Measurements from ENCODE around the gene PIP4K2C.

Gene PIP4K2C

DNA sequence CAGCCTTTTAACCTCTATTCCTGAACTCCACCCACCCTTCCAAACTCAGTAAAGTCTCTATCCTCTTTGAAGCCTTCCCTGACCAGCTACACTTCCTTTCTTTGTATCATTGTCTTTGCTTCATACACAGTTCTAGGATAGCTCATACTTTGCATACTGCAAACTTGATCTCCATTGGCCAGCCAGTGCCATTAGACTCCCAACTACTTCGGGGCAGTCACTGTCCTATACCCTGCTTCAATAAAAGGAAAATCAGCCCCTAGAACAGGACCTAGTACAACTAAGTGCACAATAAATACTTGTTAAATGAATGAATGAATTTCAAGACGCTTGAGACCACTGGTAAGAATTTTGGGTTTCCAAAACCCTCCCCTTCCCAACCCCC lies 521 bp upstream of the PIP4K2C start:
- Histone ChIP-seq H3K9ac (ENCODE audit: low read depth, low read length) (no peak overlapping the region), H3K9me3 (ENCODE audit: control insufficient read depth, insufficient read depth, low read length) (no peaks in the 10 kb centered on the region), H3K27me3 (ENCODE audit: control insufficient read depth, insufficient read depth, low read length) (peaks cover 2% of the 10 kb centered on the region), H3K4me3 (ENCODE audit: low read depth, low read length) (peak overlapping the region; percentile 73), H3K4me1 (ENCODE audit: control insufficient read depth, insufficient read depth, low read length) (peaks cover 4% of the 10 kb centered on the region), H3K36me3 (ENCODE audit: control insufficient read depth, insufficient read depth, low read length) (no peaks in the 10 kb centered on the region)

- H3K27me3 ChIP-seq (ENCODE audit: control insufficient read depth, insufficient read depth, low read length): peaks cover 2% of the 10 kb centered on the region
- H3K9ac ChIP-seq (ENCODE audit: low read depth, low read length): peak overlapping the region; percentile 26
- peak overlapping the region; percentile 73 for H3K4me3 ChIP-seq (ENCODE audit: low read depth, low read length)
- peaks cover 4% of the 10 kb centered on the region for H3K4me1 ChIP-seq (ENCODE audit: control insufficient read depth, insufficient read depth, low read length)
- no peaks in the 10 kb centered on the region for H3K9me3 ChIP-seq (ENCODE audit: control insufficient read depth, insufficient read depth, low read length)
- H3K36me3 ChIP-seq (ENCODE audit: control insufficient read depth, insufficient read depth, low read length): no peaks in the 10 kb centered on the region
Measured at GRCh38 chr12:57591782-57592325, 862 bp downstream of the PIP4K2C start.

GRCh38 chr12:57592551-57593165 lies 1.7 kb downstream of the PIP4K2C start:
- H3K4me1 ChIP-seq (ENCODE audit: control insufficient read depth, insufficient read depth, low read length): peaks cover 4% of the 10 kb centered on the region
- H3K36me3 ChIP-seq (ENCODE audit: control insufficient read depth, insufficient read depth, low read length): no peaks in the 10 kb centered on the region
- peaks cover 2% of the 10 kb centered on the region for H3K27me3 ChIP-seq (ENCODE audit: control insufficient read depth, insufficient read depth, low read length)
- no peaks in the 10 kb centered on the region for H3K9me3 ChIP-seq (ENCODE audit: control insufficient read depth, insufficient read depth, low read length)
- peak overlapping the region; percentile 13 for H3K9ac ChIP-seq (ENCODE audit: low read depth, low read length)
- no peak overlapping the region for H3K4me3 ChIP-seq (ENCODE audit: low read depth, low read length)

DNA sequence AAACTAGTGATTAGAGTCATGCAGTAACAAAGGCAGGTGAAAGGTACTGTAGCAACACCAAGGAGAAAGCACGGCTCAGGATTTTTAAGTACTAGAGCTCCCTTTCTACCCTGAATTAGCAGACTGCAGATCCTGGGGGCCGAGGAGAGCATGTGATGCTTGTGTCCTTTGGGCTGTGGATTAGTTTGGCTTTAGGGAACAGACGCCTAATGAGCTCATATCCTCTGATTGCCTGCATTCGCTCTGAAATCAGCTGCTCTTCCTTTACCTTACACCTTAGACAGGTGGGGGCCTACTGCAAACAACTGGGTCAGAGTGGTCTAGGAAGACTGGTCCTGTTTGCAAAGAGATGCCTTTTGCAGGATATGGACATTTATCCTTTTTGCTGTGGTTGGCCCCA lies 2.2 kb downstream of the PIP4K2C start:
- Histone ChIP-seq H3K36me3 (ENCODE audit: control insufficient read depth, insufficient read depth, low read length) (no peaks in the 10 kb centered on the region), H3K9ac (ENCODE audit: low read depth, low read length) (no peak overlapping the region), H3K9me3 (ENCODE audit: control insufficient read depth, insufficient read depth, low read length) (no peaks in the 10 kb centered on the region), H3K4me1 (ENCODE audit: control insufficient read depth, insufficient read depth, low read length) (peaks cover 4% of the 10 kb centered on the region), H3K27me3 (ENCODE audit: control insufficient read depth, insufficient read depth, low read length) (peaks cover 1% of the 10 kb centered on the region), H3K4me3 (ENCODE audit: low read depth, low read length) (no peak overlapping the region)

- Histone ChIP-seq H3K4me3 (ENCODE audit: low read depth, low read length) (no peak overlapping the region), H3K9me3 (ENCODE audit: control insufficient read depth, insufficient read depth, low read length) (no peaks in the 10 kb centered on the region), H3K36me3 (ENCODE audit: control insufficient read depth, insufficient read depth, low read length) (peaks cover 21% of the 10 kb centered on the region), H3K4me1 (ENCODE audit: control insufficient read depth, insufficient read depth, low read length) (peaks cover 10% of the 10 kb centered on the region), H3K9ac (ENCODE audit: low read depth, low read length) (no peak overlapping the region), H3K27me3 (ENCODE audit: control insufficient read depth, insufficient read depth, low read length) (no peaks in the 10 kb centered on the region)
Measured at GRCh38 chr12:57600395-57600794, 9.4 kb downstream of the PIP4K2C start.

DNA sequence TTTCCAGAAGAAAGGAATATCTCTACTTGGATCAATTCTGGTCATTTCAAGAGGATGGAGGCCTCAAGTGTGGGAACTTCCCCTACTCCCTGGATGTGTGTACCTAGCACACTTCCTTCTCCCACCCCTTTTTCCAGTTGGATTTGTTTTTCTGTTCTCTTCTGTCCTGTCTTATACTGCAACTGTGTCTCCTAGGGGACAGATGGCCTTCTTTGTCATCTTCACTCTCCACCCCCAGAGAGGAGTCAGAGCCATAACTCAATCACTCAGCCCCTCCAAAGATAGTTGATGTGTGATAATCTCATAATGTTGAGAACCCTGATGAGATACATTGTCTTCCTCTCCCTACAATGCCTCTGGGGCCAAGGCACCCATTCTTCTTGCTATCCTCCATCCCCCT lies 11.6 kb downstream of the PIP4K2C start:
- no peaks in the 10 kb centered on the region for H3K27me3 ChIP-seq (ENCODE audit: control insufficient read depth, insufficient read depth, low read length)
- H3K9me3 ChIP-seq (ENCODE audit: control insufficient read depth, insufficient read depth, low read length): no peaks in the 10 kb centered on the region

DNA sequence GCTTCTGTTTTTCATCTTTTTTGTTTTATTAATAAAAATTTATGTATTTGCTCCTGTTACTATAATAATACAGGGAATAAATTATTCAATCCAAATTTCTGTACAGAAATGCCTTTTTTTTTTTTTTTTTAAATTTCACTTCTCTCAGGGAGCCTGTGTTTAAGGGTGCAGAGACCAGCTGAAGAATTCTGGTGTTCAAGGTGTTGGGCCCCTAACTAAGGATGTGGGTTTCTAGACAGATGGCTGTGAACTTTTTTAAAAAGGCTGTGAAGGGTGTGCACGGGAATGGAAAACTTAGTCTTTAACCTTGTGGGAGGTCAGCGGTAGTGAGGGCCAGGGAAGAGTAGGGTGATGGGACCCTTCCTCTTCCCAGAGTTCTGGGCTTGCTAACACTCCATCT lies 12.3 kb downstream of the PIP4K2C start:
- Histone ChIP-seq H3K36me3 (ENCODE audit: control insufficient read depth, insufficient read depth, low read length) (peaks cover 21% of the 10 kb centered on the region), H3K27me3 (ENCODE audit: control insufficient read depth, insufficient read depth, low read length) (peaks cover 4% of the 10 kb centered on the region), H3K4me1 (ENCODE audit: control insufficient read depth, insufficient read depth, low read length) (peaks cover 10% of the 10 kb centered on the region), H3K9me3 (ENCODE audit: control insufficient read depth, insufficient read depth, low read length) (no peaks in the 10 kb centered on the region), H3K4me3 (ENCODE audit: low read depth, low read length) (peak overlapping the region; percentile 86), H3K9ac (ENCODE audit: low read depth, low read length) (no peak overlapping the region)

More for the DNA sequence above, 11.6 kb downstream of the PIP4K2C start:
- Histone ChIP-seq H3K4me1 (ENCODE audit: control insufficient read depth, insufficient read depth, low read length) (peaks cover 10% of the 10 kb centered on the region), H3K9ac (ENCODE audit: low read depth, low read length) (no peak overlapping the region), H3K4me3 (ENCODE audit: low read depth, low read length) (no peak overlapping the region), H3K36me3 (ENCODE audit: control insufficient read depth, insufficient read depth, low read length) (peaks cover 21% of the 10 kb centered on the region)

DNA sequence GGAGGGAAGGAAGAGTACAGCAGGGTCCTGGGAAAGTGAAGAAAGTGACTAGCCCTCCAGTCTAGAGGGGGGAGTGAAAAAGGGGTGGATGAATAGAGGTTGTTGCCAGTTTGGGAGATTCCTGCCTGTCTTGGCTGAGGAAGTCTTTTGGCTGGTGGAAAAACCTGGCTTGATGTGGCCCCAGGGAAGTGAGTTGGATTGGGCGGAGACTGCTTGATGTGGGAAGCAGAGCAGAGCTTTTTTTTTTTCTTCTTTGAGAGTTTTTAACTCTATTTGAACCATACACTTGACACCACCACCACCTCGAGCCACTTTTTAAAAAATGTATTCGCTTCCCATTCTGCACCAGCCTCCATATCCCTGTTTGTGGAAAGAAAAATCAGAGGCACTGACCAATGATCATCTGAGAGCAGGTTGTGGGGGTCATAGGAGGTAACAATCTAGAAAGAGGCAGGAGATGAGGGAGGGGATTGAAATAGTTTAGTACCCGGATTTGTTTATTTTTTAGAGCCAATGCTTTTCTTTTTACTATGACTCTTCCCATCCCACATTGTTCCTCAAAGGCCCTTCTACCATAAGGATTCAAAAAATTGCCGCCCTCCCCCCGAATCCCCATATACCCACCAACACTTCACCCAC lies 12.9 kb downstream of the PIP4K2C start:
- Histone ChIP-seq H3K9ac (ENCODE audit: low read depth, low read length) (peak overlapping the region; percentile 74), H3K4me1 (ENCODE audit: control insufficient read depth, insufficient read depth, low read length) (peaks cover 16% of the 10 kb centered on the region), H3K36me3 (ENCODE audit: control insufficient read depth, insufficient read depth, low read length) (peaks cover 18% of the 10 kb centered on the region), H3K9me3 (ENCODE audit: control insufficient read depth, insufficient read depth, low read length) (no peaks in the 10 kb centered on the region), H3K27me3 (ENCODE audit: control insufficient read depth, insufficient read depth, low read length) (peaks cover 5% of the 10 kb centered on the region), H3K4me3 (ENCODE audit: low read depth, low read length) (peak overlapping the region; percentile 86)

GRCh38 chr12:57604454-57604991 lies 13.5 kb downstream of the PIP4K2C start, which contains the start of gene DTX3:
TSS of gene DTX3 (plus strand) at chr12:57604824. CDS start at chr12:57606518, 1,694 bp downstream.
- H3K9me3 ChIP-seq (ENCODE audit: control insufficient read depth, insufficient read depth, low read length): no peaks in the 10 kb centered on the region
- peak within 1 kb of the TSS; percentile 74 for H3K9ac ChIP-seq (ENCODE audit: low read depth, low read length)
- peaks cover 17% of the 10 kb centered on the region for H3K4me1 ChIP-seq (ENCODE audit: control insufficient read depth, insufficient read depth, low read length)
- H3K27me3 ChIP-seq (ENCODE audit: control insufficient read depth, insufficient read depth, low read length): peaks cover 5% of the 10 kb centered on the region
- peak within 1 kb of the TSS; percentile 87 for H3K4me3 ChIP-seq (ENCODE audit: low read depth, low read length)
- H3K36me3 ChIP-seq (ENCODE audit: control insufficient read depth, insufficient read depth, low read length): peaks cover 12% of the 10 kb centered on the region

DNA sequence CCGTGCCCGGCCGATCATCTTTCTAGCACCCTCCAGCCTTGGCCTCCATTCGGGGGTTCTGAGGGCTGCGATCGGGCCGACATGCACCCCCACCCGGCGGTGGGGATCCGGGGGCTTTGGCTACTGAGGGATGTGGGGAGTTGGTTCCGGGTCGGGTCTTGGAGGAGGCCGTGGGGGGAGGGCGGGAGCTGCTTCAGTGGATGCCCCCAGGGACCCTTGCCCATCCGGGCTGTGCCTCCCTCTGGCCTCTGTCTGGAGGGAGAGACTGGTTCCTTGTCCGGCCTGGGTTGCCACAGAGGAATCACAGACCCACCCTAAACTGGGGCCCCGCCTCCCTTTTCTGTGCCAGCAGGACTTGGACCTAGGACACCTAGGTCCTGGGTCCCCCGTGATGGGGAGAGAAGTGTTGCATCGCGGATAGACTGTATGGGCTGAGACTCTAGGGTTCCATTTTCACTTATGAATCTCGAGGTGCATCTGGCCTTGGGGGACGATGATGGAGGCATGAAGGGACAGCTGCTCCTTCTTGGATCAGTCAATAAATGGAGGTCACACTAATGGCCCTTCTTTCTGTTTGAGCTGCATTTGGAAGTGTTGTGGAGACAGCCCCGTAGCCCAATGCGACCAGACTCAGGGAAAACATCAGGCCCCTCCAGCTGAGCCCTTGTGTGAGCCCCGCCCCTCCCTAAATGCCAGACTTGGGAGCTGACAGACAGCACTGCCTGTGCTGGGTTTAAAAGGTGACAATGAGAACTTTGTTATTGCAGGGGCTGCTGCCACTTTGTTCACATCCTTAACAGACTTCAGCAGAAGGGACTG lies 14.2 kb downstream of the PIP4K2C start:
- H3K9me3 ChIP-seq (ENCODE audit: control insufficient read depth, insufficient read depth, low read length): no peaks in the 10 kb centered on the region
- H3K4me3 ChIP-seq (ENCODE audit: low read depth, low read length): peak overlapping the region; percentile 87
- peaks cover 17% of the 10 kb centered on the region for H3K4me1 ChIP-seq (ENCODE audit: control insufficient read depth, insufficient read depth, low read length)
- H3K27me3 ChIP-seq (ENCODE audit: control insufficient read depth, insufficient read depth, low read length): peaks cover 5% of the 10 kb centered on the region
- H3K36me3 ChIP-seq (ENCODE audit: control insufficient read depth, insufficient read depth, low read length): peaks cover 12% of the 10 kb centered on the region
- peak overlapping the region; percentile 47 for H3K9ac ChIP-seq (ENCODE audit: low read depth, low read length)

GRCh38 chr12:57605811-57606311 lies 14.9 kb downstream of the PIP4K2C start:
- Histone ChIP-seq H3K4me3 (ENCODE audit: low read depth, low read length) (peak overlapping the region; percentile 87), H3K36me3 (ENCODE audit: control insufficient read depth, insufficient read depth, low read length) (peaks cover 10% of the 10 kb centered on the region), H3K9me3 (ENCODE audit: control insufficient read depth, insufficient read depth, low read length) (no peaks in the 10 kb centered on the region), H3K9ac (ENCODE audit: low read depth, low read length) (no peak overlapping the region), H3K4me1 (ENCODE audit: control insufficient read depth, insufficient read depth, low read length) (peaks cover 17% of the 10 kb centered on the region), H3K27me3 (ENCODE audit: control insufficient read depth, insufficient read depth, low read length) (peaks cover 9% of the 10 kb centered on the region)
